HepG2 (cell line): Measurements from ENCODE around the gene NDUFB3. TPM values are rescaled to one million over a fixed set of nuclear protein-coding genes. Genes with fewer than 3 reads are reported as not detected.

Source experiments
- ATF2 ChIP-seq: sonication (generic); formaldehyde crosslinking; IDR thresholded peaks from 2 replicates; pipeline ENCODE4 v1.4.0; 2020; ENCODE audit warnings: missing genetic modification reagents
- EZH2 ChIP-seq: conservative IDR thresholded peaks from 2 replicates; pipeline ENCODE4 v1.6.1; 2012; ENCODE audit warnings: mild to moderate bottlenecking, low read depth, low read length, moderate library complexity
- FOXP4 ChIP-seq: sonication (generic); formaldehyde crosslinking; IDR thresholded peaks from 2 replicates; pipeline ENCODE4 v1.4.0; 2020; ENCODE audit warnings: missing genetic modification reagents
- GABPB1 ChIP-seq: IDR thresholded peaks from 2 replicates; pipeline ENCODE4 v1.6.1; 2016; ENCODE audit warnings: mild to moderate bottlenecking, missing genetic modification reagents, moderate library complexity, missing compliant biosample characterization
- GTF3A ChIP-seq: sonication (generic); formaldehyde crosslinking; conservative IDR thresholded peaks from 2 replicates; pipeline ENCODE4 v1.4.0; 2020; ENCODE audit warnings: mild to moderate bottlenecking, missing genetic modification reagents
- KDM6A ChIP-seq: IDR thresholded peaks from 2 replicates; pipeline ENCODE4 v1.6.1; 2016; ENCODE audit warnings: low read depth
- MBD4 ChIP-seq: IDR thresholded peaks from 2 replicates; pipeline ENCODE4 v1.6.1; 2012; ENCODE audit warnings: low read length, inconsistent platforms, borderline replicate concordance
- NFIC ChIP-seq: IDR thresholded peaks from 2 replicates; pipeline ENCODE4 v1.6.1; 2012; ENCODE audit warnings: mild to moderate bottlenecking, low read length, inconsistent platforms
- POLR2AphosphoS2 ChIP-seq: IDR thresholded peaks from 2 replicates; pipeline ENCODE4 v1.6.1; 2011; ENCODE audit warnings: low read depth, low read length, improper control_type of control experiment
- RERE ChIP-seq: IDR thresholded peaks from 2 replicates; pipeline ENCODE4 v1.6.1; 2016; ENCODE audit warnings: low read depth, missing genetic modification reagents, missing compliant biosample characterization
- WIZ ChIP-seq: sonication (generic); formaldehyde crosslinking; IDR thresholded peaks from 2 replicates; pipeline ENCODE4 v1.5.1; 2020; ENCODE audit warnings: mild to moderate bottlenecking, missing genetic modification reagents
- ZIK1 ChIP-seq: sonication (generic); formaldehyde crosslinking; IDR thresholded peaks from 2 replicates; pipeline ENCODE4 v1.5.0; 2020; ENCODE audit warnings: mild to moderate bottlenecking, low read depth, missing genetic modification reagents, borderline replicate concordance
- ZNF121 ChIP-seq: sonication (generic); formaldehyde crosslinking; IDR thresholded peaks from 2 replicates; pipeline ENCODE4 v1.5.0; 2020; ENCODE audit warnings: mild to moderate bottlenecking, missing genetic modification reagents
- ZNF253 ChIP-seq: sonication (generic); formaldehyde crosslinking; IDR thresholded peaks from 2 replicates; pipeline ENCODE4 v1.8.0; 2022; ENCODE audit warnings: mild to moderate bottlenecking, missing genetic modification reagents, borderline replicate concordance
- ZNF432 ChIP-seq: sonication (generic); formaldehyde crosslinking; IDR thresholded peaks from 2 replicates; pipeline ENCODE4 v1.5.0; 2020; ENCODE audit warnings: missing genetic modification reagents, mild to moderate bottlenecking, borderline replicate concordance
- ZNF510 ChIP-seq: sonication (generic); formaldehyde crosslinking; IDR thresholded peaks from 2 replicates; pipeline ENCODE4 v1.4.0; 2020; ENCODE audit warnings: low read depth, mild to moderate bottlenecking, missing genetic modification reagents
- ZNF562 ChIP-seq: sonication (generic); formaldehyde crosslinking; IDR thresholded peaks from 2 replicates; pipeline ENCODE4 v1.8.0; 2022; ENCODE audit warnings: missing genetic modification reagents, borderline replicate concordance
- ZNF589 ChIP-seq: sonication (generic); formaldehyde crosslinking; conservative IDR thresholded peaks from 2 replicates; pipeline ENCODE4 v1.8.0; 2022; ENCODE audit warnings: mild to moderate bottlenecking, moderate library complexity, missing genetic modification reagents
- ZSCAN9 ChIP-seq: IDR thresholded peaks from 2 replicates; pipeline ENCODE4 v1.6.1; 2016; ENCODE audit warnings: borderline replicate concordance
- polyA plus RNA-seq, 8 experiments: library from polyadenylated mRNA; depleted of rRNA in 3 of 8; stranded (reverse) in 7 of 8; unstranded in 1 of 8; fragments of >200 nt; fragmentation: Illumina TruSeq in 4 of 8; extraction: Trizol in 4 of 8; gene quantifications; 2 replicates each; pipeline versions ENCODE4 v1.2.1 to v1.2.3, GENCODE V29; 2011 to 2016; ENCODE audit warnings: low read depth in 4 of 8, missing spikeins in 1 of 8, mixed read lengths in 1 of 8; ENCODE audit not compliant: insufficient read depth in 1 of 8
- total RNA-seq, 5 experiments: library from RNA; depleted of rRNA; stranded (reverse); fragments of >200 nt; fragmentation: Illumina TruSeq; extraction: Trizol; gene quantifications; 2 replicates each; pipeline ENCODE4 v1.2.3, GENCODE V29; 2016; ENCODE audit warnings: low read depth in 1 of 5
- TF ChIP-seq, protein P1 (sequence below): sonication (generic); formaldehyde crosslinking; IDR thresholded peaks from 2 replicates; pipeline ENCODE4 v1.4.0; 2020; ENCODE audit warnings: missing genetic modification reagents, borderline replicate concordance

Gene NDUFB3
- total and polyA plus RNA-seq, 2 of the 13 experiments (the other 11 are each of a cell fraction or from before 2014, with no cell fraction given), result 50.7 to 159 TPM

- TF ChIP-seq ZNF253 (CRISPR knock-in tag) (no peak), GTF3A (peak; percentile 49; the same call in 1 of the 2 replicates), ZNF510 (0 out of 2 replicates have a peak, but pooled peaks have one; percentile 42), ATF2 (CRISPR knock-in tag) (peak; percentile 76), ZNF562 (CRISPR knock-in tag) (no peak), EZH2 (no peak), RERE (CRISPR knock-in tag) (peak; percentile 87; the same call in 1 of the 2 replicates), FOXP4 (CRISPR knock-in tag) (peak; percentile 87), ZNF432 (CRISPR knock-in tag) (no peak), MBD4 (peak; percentile 89; the same call in 1 of the 2 replicates), POLR2AphosphoS2 (no peak), ZSCAN9 (CRISPR knock-in tag) (0 out of 2 replicates have a peak, but pooled peaks have one; percentile 54), ZNF589 (CRISPR knock-in tag) (no peak), ZNF121 (CRISPR knock-in tag) (0 out of 2 replicates have a peak, but pooled peaks have one; percentile 26), KDM6A (CRISPR knock-in tag) (0 out of 2 replicates have a peak, but pooled peaks have one; percentile 33), ZIK1 (CRISPR knock-in tag) (no peak), GABPB1 (no peak; the same call in 1 of the 2 replicates), NFIC (peak; percentile 69; the same call in 1 of the 2 replicates), WIZ (CRISPR knock-in tag) (no peak)
- TF ChIP-seq, protein P1, sequence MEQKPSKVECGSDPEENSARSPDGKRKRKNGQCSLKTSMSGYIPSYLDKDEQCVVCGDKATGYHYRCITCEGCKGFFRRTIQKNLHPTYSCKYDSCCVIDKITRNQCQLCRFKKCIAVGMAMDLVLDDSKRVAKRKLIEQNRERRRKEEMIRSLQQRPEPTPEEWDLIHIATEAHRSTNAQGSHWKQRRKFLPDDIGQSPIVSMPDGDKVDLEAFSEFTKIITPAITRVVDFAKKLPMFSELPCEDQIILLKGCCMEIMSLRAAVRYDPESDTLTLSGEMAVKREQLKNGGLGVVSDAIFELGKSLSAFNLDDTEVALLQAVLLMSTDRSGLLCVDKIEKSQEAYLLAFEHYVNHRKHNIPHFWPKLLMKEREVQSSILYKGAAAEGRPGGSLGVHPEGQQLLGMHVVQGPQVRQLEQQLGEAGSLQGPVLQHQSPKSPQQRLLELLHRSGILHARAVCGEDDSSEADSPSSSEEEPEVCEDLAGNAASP (CRISPR knock-in tag), result peak; percentile 84
Observed at GRCh38 chr2:201057715-201058248, 14.0 kb upstream of the NDUFB3 start (continued).
